Mesenchymal stem cell (in vitro differentiated cells and primary cell): ENCODE measurements around the gene CAPN15.

Source experiments
- DNase-seq: peaks from one replicate; pipeline ENCODE4 v3.0.0-alpha.2; 2013
- H2AFZ ChIP-seq: one replicate; pipeline ENCODE4 v1.6.1; 2013; ENCODE audit warnings: low read depth, mild to moderate bottlenecking, control low read depth, inconsistent platforms, low read length, moderate library complexity
- H2AK5ac ChIP-seq: 2 replicates; pipeline ENCODE4 v1.6.1; 2013; ENCODE audit warnings: low read length, moderate library complexity, mild to moderate bottlenecking, inconsistent platforms; ENCODE audit not compliant: severe bottlenecking
- H2BK120ac ChIP-seq: one replicate; pipeline ENCODE4 v1.6.1; 2013; ENCODE audit warnings: low read depth, mild to moderate bottlenecking, inconsistent platforms, low read length, moderate library complexity
- H2BK12ac ChIP-seq, 2 experiments: one replicate each; pipeline ENCODE4 v1.6.1; 2013; ENCODE audit warnings: inconsistent platforms in 2 of 2, low read length in 2 of 2, mild to moderate bottlenecking in 2 of 2, moderate library complexity in 2 of 2, control low read depth in 1 of 2
- H2BK15ac ChIP-seq: one replicate; pipeline ENCODE4 v1.6.1; 2013; ENCODE audit warnings: mild to moderate bottlenecking, low read depth, inconsistent platforms; ENCODE audit not compliant: poor library complexity, severe bottlenecking
- H2BK5ac ChIP-seq: 2 replicates; pipeline ENCODE4 v1.6.1; 2013; ENCODE audit warnings: low read depth, mild to moderate bottlenecking, low read length, control low read depth, inconsistent platforms; ENCODE audit not compliant: poor library complexity, severe bottlenecking
- H3K14ac ChIP-seq, 2 experiments: one replicate each; pipeline ENCODE4 v1.6.1; 2013; ENCODE audit warnings: inconsistent platforms in 2 of 2, low read length in 2 of 2, control low read depth in 1 of 2, mild to moderate bottlenecking in 1 of 2, moderate library complexity in 1 of 2
- H3K18ac ChIP-seq, 2 experiments: one replicate each; pipeline ENCODE4 v1.6.1; 2013; ENCODE audit warnings: inconsistent platforms in 2 of 2, low read length in 2 of 2, control low read depth in 1 of 2, low read depth in 1 of 2, mild to moderate bottlenecking in 1 of 2
- H3K23ac ChIP-seq, 2 experiments: one replicate each; pipeline ENCODE4 v1.6.1; 2013; ENCODE audit warnings: inconsistent platforms in 2 of 2, low read length in 2 of 2, mild to moderate bottlenecking in 2 of 2, moderate library complexity in 2 of 2, control low read depth in 1 of 2
- H3K27ac ChIP-seq: 2 replicates; pipeline ENCODE4 v1.5.1; 2013; ENCODE audit warnings: mild to moderate bottlenecking, moderate library complexity, low read length, control low read depth, inconsistent platforms; ENCODE audit not compliant: poor library complexity, severe bottlenecking
- H3K27me3 ChIP-seq, 2 experiments: 2 replicates each; pipeline versions ENCODE4 v1.6.1 to v1.7.0; 2013; ENCODE audit warnings: low read length in 2 of 2, mild to moderate bottlenecking in 2 of 2, moderate library complexity in 2 of 2, control low read depth in 1 of 2, inconsistent platforms in 1 of 2; ENCODE audit not compliant: control insufficient read depth in 1 of 2, insufficient read depth in 1 of 2
- H3K36me3 ChIP-seq, 2 experiments: 2 replicates each; pipeline versions ENCODE4 v1.6.1 to v1.7.0; 2013; ENCODE audit warnings: low read length in 2 of 2, control low read depth in 1 of 2, inconsistent platforms in 1 of 2, low read depth in 1 of 2, mild to moderate bottlenecking in 1 of 2; ENCODE audit not compliant: insufficient read depth in 2 of 2, control insufficient read depth in 1 of 2
- H3K4ac ChIP-seq, 2 experiments: one replicate each; pipeline ENCODE4 v1.6.1; 2013; ENCODE audit warnings: inconsistent platforms in 2 of 2, low read length in 2 of 2, mild to moderate bottlenecking in 2 of 2, moderate library complexity in 2 of 2, control low read depth in 1 of 2, low read depth in 1 of 2
- H3K4me1 ChIP-seq: 2 replicates; pipeline ENCODE4 v1.6.1; 2013; ENCODE audit warnings: low read depth, low read length, control low read depth; ENCODE audit not compliant: control insufficient read depth, insufficient read depth
- H3K4me2 ChIP-seq: 2 replicates; pipeline ENCODE4 v1.6.1; 2013; ENCODE audit warnings: low read length, mild to moderate bottlenecking, inconsistent platforms; ENCODE audit not compliant: poor library complexity, severe bottlenecking
- H3K4me3 ChIP-seq, 2 experiments: 2 replicates each; pipeline versions ENCODE4 v1.5.1 to v1.7.0; 2013; ENCODE audit warnings: low read length in 2 of 2, mild to moderate bottlenecking in 2 of 2, control low read depth in 1 of 2, low read depth in 1 of 2; ENCODE audit not compliant: insufficient read depth in 1 of 2
- H3K79me1 ChIP-seq: replicated peaks from 2 replicates; pipeline ENCODE4 v1.6.1; 2013; ENCODE audit warnings: mild to moderate bottlenecking, control low read depth, low read length, inconsistent platforms; ENCODE audit not compliant: poor library complexity, severe bottlenecking
- H3K9ac ChIP-seq: 2 replicates; pipeline ENCODE4 v1.7.0; 2013; ENCODE audit warnings: mild to moderate bottlenecking, low read length, moderate library complexity
- H3K9me3 ChIP-seq: 2 replicates; pipeline ENCODE4 v1.7.0; 2013; ENCODE audit warnings: mild to moderate bottlenecking, low read length; ENCODE audit not compliant: control insufficient read depth
- H4K8ac ChIP-seq: one replicate; pipeline ENCODE4 v1.6.1; 2013; ENCODE audit warnings: inconsistent platforms, mild to moderate bottlenecking, low read length, moderate library complexity
- H4K91ac ChIP-seq: one replicate; pipeline ENCODE4 v1.6.1; 2013; ENCODE audit warnings: mild to moderate bottlenecking, low read length, inconsistent platforms
- WGBS: methylation state at CpG from one replicate; pipeline ENCODE4 v1.1.7; 2013; ENCODE audit warnings: mixed read lengths; 5-methylcytosine and 5-hydroxymethylcytosine counted together

The CAPN15 gene

DNA sequence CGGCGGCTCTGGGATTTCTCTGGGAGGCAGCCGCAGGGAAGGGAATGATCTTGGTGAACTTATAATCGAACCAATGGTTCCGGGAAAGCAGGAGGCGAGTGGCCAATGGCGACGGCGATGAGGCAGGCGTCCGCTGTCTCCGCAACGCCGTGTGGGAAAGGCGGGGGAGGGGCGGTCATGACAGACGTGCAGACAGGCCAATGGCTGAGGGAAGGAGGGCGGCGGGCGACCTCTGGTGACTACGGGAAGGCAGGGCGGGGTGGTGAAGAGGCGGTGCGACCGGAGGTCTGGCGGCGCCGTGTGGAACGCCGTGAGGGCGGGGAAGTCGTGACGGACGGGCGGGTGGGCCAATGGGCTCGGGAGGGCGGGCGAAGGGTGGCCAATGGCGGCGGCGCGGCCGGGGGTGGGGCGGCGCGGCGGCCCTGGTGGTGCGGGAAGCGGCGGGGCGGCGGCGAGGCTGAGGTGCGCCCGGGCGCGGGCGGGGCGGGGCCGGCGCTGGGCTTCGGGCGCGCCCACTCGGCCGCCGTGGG lies 62.2 kb downstream of the CAPN15 start, which contains the start of gene RAB40C:
RAB40C (plus strand) TSS at position 409 of the 530 bp plus-strand sequence. CDS start 226 bp downstream, outside the sequence.
- Histone ChIP-seq H2BK120ac (peak within 1 kb of the TSS; percentile 90), H2BK5ac (peak within 1 kb of the TSS; percentile 95), H3K4ac (peak within 1 kb of the TSS; percentile 64 to 88), H3K4me2 (peak within 1 kb of the TSS; percentile 95), H3K79me1 (peaks cover 34% of the 10 kb centered on the region), H3K9me3 (no peaks in the 10 kb centered on the region), H4K91ac (peak within 1 kb of the TSS; percentile 92), H2BK12ac (peak within 1 kb of the TSS; percentile 52 to 89), H3K14ac (peak within 1 kb of the TSS in 1 of 2 experiments; percentile 98), H3K4me3 (peak within 1 kb of the TSS; percentile 89 to 97), H2BK15ac (peak within 1 kb of the TSS; percentile 90), H3K18ac (peak within 1 kb of the TSS; percentile 96 to 100), H3K36me3 (peaks cover 0 to 16% of the 10 kb centered on the region in 2 experiments), H3K9ac (peak within 1 kb of the TSS; percentile 95), H3K27me3 (no peaks in the 10 kb centered on the region), H2AK5ac (no peak within 1 kb of the TSS), H3K4me1 (peaks cover 59% of the 10 kb centered on the region), H3K23ac (peak within 1 kb of the TSS in 1 of 2 experiments; percentile 81), H4K8ac (peak within 1 kb of the TSS; percentile 98), H3K27ac (peak within 1 kb of the TSS; percentile 91), H2AFZ (peak within 1 kb of the TSS; percentile 91)
- WGBS = under 1% methylated on average over 16 of the region's 67 CpGs
- peak; percentile 97 for DNase-seq

DNA sequence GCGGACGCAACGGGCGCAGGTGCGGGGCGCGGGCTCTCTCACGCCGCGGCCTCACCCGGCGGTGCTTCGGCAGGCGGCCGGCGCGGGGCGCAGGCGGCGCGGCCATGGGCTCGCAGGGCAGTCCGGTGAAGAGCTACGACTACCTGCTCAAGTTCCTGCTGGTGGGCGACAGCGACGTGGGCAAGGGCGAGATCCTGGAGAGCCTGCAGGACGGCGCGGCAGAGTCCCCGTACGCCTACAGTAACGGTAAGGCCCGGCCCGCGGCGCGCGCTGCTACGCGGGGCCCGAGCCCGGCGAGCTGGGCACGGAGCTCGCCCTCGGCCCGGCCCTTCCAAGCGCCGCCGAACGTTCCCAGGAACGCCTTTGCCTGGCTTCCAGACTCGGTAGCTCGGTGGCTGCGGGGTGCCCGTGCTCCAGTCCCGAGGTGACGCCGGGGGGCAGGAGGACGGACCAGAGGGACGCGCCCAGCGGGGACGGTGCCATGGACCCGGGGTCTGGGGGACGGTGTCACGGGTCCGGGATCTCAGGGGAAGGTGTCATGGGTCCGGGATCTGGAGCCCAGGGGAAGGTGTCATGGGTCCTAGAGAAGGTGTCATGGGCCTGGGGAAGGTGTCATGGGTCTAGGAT lies 62.8 kb downstream of the CAPN15 start:
- Histone ChIP-seq H3K27ac (no peak overlapping the region), H3K4me1 (peaks cover 57% of the 10 kb centered on the region), H2AFZ (peak overlapping the region; percentile 29), H2BK12ac (peak overlapping the region in 1 of 2 experiments; percentile 57), H2AK5ac (no peak overlapping the region), H4K91ac (peak overlapping the region; percentile 28), H3K14ac (peak overlapping the region in 1 of 2 experiments; percentile 94), H4K8ac (peak overlapping the region; percentile 14), H3K4me3 (peak overlapping the region; percentile 84 to 97), H2BK120ac (no peak overlapping the region), H3K4me2 (peak overlapping the region; percentile 95), H3K79me1 (peaks cover 38% of the 10 kb centered on the region), H2BK15ac (peak overlapping the region; percentile 38), H3K9ac (peak overlapping the region; percentile 92), H3K36me3 (peaks cover 0 to 16% of the 10 kb centered on the region in 2 experiments), H2BK5ac (no peak overlapping the region), H3K9me3 (no peaks in the 10 kb centered on the region), H3K4ac (peak overlapping the region; percentile 15 to 75), H3K23ac (peak overlapping the region in 1 of 2 experiments; percentile 81), H3K18ac (peak overlapping the region; percentile 65 to 89), H3K27me3 (no peaks in the 10 kb centered on the region)
- 1% methylated on average over 49 of the region's 71 CpGs for WGBS
- DNase-seq = peak; percentile 60

DNA sequence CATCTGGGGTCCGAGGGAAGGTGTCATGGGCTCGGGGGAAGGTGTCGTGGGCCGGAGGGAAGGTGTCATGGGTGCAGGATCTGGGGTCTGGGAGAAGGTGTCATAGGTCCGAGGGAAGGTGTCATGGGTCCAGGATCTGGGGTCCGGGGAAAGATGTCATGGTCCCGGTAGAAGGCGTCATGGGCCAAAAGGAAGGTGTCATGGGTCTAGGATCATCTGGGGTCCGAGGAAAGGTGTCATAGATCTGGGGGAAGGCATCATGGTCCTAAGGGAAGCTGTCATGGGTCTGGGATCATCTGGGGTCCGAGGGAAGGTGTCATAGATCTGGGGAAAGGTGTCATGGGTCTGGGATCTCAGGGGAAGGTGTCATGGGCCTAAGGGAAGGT lies 63.3 kb downstream of the CAPN15 start:
- no peak overlapping the region for H2BK5ac ChIP-seq
- DNase-seq = no peak
- no peaks in the 10 kb centered on the region for H3K27me3 ChIP-seq
- H4K8ac ChIP-seq = no peak overlapping the region
- H3K9me3 ChIP-seq = no peaks in the 10 kb centered on the region
- H3K4me3 ChIP-seq = peak overlapping the region; percentile 84 to 97
- no peak overlapping the region for H2BK12ac ChIP-seq
- peaks cover 39% of the 10 kb centered on the region for H3K79me1 ChIP-seq
- peaks cover 53% of the 10 kb centered on the region for H3K4me1 ChIP-seq
- H3K36me3 ChIP-seq = peaks cover 0 to 16% of the 10 kb centered on the region in 2 experiments
- WGBS = 83% methylated on average over 10 of the region's 10 CpGs
- H3K23ac ChIP-seq = no peak overlapping the region
- H2AFZ ChIP-seq = no peak overlapping the region
- no peak overlapping the region for H3K4ac ChIP-seq
- H3K9ac ChIP-seq = peak overlapping the region; percentile 92
- H2BK120ac ChIP-seq = no peak overlapping the region
- H2BK15ac ChIP-seq = no peak overlapping the region
- no peak overlapping the region for H4K91ac ChIP-seq
- H2AK5ac ChIP-seq = no peak overlapping the region
- no peak overlapping the region for H3K27ac ChIP-seq
- H3K18ac ChIP-seq = no peak overlapping the region
- peak overlapping the region in 1 of 2 experiments; percentile 94 for H3K14ac ChIP-seq
- peak overlapping the region; percentile 95 for H3K4me2 ChIP-seq

DNA sequence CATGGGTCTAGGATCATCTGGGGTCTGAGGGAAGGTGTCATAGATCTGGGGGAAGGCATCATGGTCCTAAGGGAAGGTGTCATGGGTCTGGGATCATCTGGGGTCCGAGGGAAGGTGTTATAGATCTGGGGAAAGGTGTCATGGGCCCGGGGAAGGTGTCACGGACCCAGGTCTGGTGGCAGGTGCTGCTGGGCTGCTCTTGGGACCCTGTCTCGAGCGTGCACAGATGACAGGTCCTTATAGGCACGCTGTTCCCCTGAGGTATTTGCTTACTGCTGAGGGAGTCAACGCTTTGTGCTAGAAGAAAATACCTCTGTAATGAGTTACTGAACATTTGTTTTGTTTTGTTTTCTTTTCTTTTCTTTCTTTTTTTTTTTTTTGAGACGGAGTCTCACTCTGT lies 63.7 kb downstream of the CAPN15 start:
- Histone ChIP-seq H3K79me1 (peaks cover 43% of the 10 kb centered on the region), H3K4ac (no peak overlapping the region), H3K36me3 (peaks cover 0 to 20% of the 10 kb centered on the region in 2 experiments), H3K4me3 (peak overlapping the region in 1 of 2 experiments; percentile 97), H4K8ac (no peak overlapping the region), H2BK15ac (no peak overlapping the region), H3K27ac (no peak overlapping the region), H4K91ac (no peak overlapping the region), H2BK120ac (no peak overlapping the region), H3K9ac (peak overlapping the region; percentile 92), H3K4me1 (peaks cover 56% of the 10 kb centered on the region), H3K18ac (no peak overlapping the region), H3K9me3 (no peaks in the 10 kb centered on the region), H3K23ac (no peak overlapping the region), H3K14ac (no peak overlapping the region), H2BK12ac (no peak overlapping the region), H3K4me2 (no peak overlapping the region), H2AK5ac (no peak overlapping the region), H2BK5ac (no peak overlapping the region), H3K27me3 (no peaks in the 10 kb centered on the region), H2AFZ (no peak overlapping the region)
- 92% methylated on average over 5 of the region's 8 CpGs for WGBS
- no peak for DNase-seq
